Vagina (tissue), 2 donors: ENCODE data around the gene STK11IP. TPM values are rescaled to one million over a fixed set of nuclear protein-coding genes. Genes with fewer than 3 reads are reported as not detected.

Source experiments
- DNase-seq, 2 donors: peaks; one replicate each; pipeline ENCODE4 v3.0.0-alpha.2; 2017; ENCODE audit errors: extremely low spot score in 2 of 2
- H3K27ac ChIP-seq: fragments of 200-600 bp; sonication (generic); one replicate; pipeline ENCODE4 v1.5.1; 2019
- H3K27me3 ChIP-seq: fragments of 200-600 bp; sonication (generic); one replicate; pipeline ENCODE4 v1.5.1; 2019
- H3K36me3 ChIP-seq, 2 donors: fragments of 200-600 bp; sonication (generic); one replicate each; pipeline ENCODE4 v1.5.1; 2017 to 2019
- H3K4me1 ChIP-seq: fragments of 200-600 bp; sonication (generic); one replicate; pipeline ENCODE4 v1.5.1; 2019
- H3K4me3 ChIP-seq, 2 donors: fragments of 200-600 bp; sonication (generic); 1 replicate in 1 of 2; 2 replicates in 1 of 2; pipeline ENCODE4 v1.5.1; 2016 to 2019
- H3K9me3 ChIP-seq: fragments of 200-600 bp; sonication (generic); one replicate; pipeline ENCODE4 v1.5.1; 2019
- CTCF ChIP-seq, 3 experiments: fragments of 450-650 bp in 2 of 3; fragments of 200-600 bp in 1 of 3; sonication (generic) in 1 of 3; IDR thresholded peaks; one replicate each; pipeline ENCODE4 v1.5.1; 2017 to 2019; ENCODE audit warnings: antibody characterized with exemption in 3 of 3, mild to moderate bottlenecking in 2 of 3, moderate library complexity in 2 of 3
- POLR2A ChIP-seq, 2 donors: fragments of 450-650 bp; IDR thresholded peaks; one replicate each; pipeline ENCODE4 v1.6.1; 2017; ENCODE audit warnings: antibody characterized with exemption in 2 of 2, mild to moderate bottlenecking in 2 of 2, moderate library complexity in 2 of 2
- POLR2AphosphoS5 ChIP-seq, 2 donors: sonication (generic); formaldehyde crosslinking; IDR thresholded peaks; one replicate each; pipeline ENCODE4 v1.9.0; 2017; ENCODE audit warnings: antibody characterized with exemption in 2 of 2, mild to moderate bottlenecking in 2 of 2, low read depth in 1 of 2; ENCODE audit not compliant: insufficient read depth in 1 of 2
- intact Hi-C: fragments of 100-400 bp; cut with DNase I; formaldehyde crosslinking; loops from one replicate; pipeline ENCODE4 v1.15.1; 2023
- total RNA-seq: library from RNA; depleted of rRNA; stranded (reverse); fragments of >200 nt; gene quantifications from one replicate; pipeline ENCODE4 v1.2.3, GENCODE V29; 2016

Gene STK11IP
- total RNA-seq, 1 donor from 2014 or later, result 11.3 TPM

DNA sequence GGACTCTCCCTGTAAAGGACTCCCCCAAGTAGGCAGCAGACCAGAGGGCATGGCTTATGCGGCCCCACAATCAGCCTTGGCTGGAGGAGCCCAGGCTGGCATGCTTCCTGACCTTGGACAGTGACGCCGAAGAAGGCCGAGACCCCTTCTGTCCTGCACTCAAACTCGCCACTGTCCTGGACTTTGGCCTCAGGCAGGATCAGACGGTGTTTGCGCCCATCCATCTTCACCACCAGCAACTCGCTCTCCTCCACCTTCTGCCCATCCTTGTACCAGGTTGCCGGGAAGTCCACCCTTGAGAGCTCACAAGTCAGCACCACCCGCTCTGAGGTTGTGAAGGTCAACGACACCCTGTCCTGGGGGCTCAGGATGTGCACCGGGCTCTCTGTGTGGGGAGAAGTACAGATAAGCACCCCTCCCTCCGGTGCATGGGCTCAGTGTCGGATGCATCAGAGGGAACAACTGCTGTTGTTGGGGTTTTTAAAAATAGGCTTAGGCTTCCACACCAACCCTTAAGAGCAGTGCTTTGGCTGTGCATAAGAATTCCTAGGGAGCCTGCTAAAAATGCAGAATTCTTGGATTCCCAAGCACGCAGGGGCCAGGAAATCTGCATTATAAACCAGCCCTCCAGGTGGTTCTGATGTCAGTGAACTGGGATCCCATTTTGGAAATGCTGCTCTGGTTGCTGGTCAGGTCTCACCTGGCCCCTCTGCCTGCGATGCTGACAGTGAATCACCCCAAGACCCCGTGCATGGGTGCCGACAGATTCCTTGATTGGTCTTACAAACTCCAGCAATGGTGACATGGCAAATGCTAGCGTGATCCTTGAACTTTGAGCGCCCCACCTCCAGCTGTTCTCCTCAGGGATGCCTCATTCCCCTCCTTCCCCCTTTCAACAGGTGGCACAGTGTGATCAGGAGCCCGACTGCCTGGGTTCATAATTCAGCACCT, 32.3 kb upstream of the STK11IP start:
- Histone ChIP-seq H3K27ac (no peak overlapping the region), H3K27me3 (no peaks in the 10 kb centered on the region), H3K9me3 (no peaks in the 10 kb centered on the region), H3K4me3 (no peak overlapping the region), H3K4me1 (peaks cover 6% of the 10 kb centered on the region), H3K36me3 (peaks cover 0 to 11% of the 10 kb centered on the region in 2 donors)
- intact Hi-C loops, result no loop called here
- TF ChIP-seq POLR2A (IDR thresholded peaks at IDR 0.05) (no peak), CTCF (IDR thresholded peaks at IDR 0.05) (no peak), POLR2AphosphoS5 (IDR thresholded peaks at IDR 0.05; ENCODE audit: insufficient read depth in 1 of 2, low read depth in 1 of 2) (no peak)
- no peak for DNase-seq

DNA sequence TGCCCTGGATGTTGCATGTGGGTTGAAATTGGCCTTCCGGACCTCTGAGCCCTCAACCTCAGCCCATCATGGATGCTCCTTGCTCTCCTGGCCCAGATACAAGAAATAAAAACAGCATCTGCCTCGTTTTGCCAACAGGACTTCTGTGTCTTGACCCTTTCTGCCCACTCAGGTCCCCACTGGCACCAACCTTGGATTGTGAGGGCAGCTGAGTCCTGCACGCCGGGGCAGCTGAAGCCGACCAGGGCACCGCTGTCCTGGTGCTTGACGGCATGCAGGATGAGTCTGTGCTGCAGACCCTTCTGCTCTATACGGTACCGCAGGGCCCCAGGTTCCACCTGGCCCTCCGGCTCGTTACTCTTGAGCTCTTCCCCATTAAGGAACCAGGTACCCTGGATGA, 31.0 kb upstream of the STK11IP start:
- Histone ChIP-seq H3K36me3 (peaks cover 0 to 11% of the 10 kb centered on the region in 2 donors), H3K4me1 (peaks cover 11% of the 10 kb centered on the region), H3K27ac (no peak overlapping the region), H3K27me3 (no peaks in the 10 kb centered on the region), H3K4me3 (no peak overlapping the region), H3K9me3 (no peaks in the 10 kb centered on the region)
- no peak for TF ChIP-seq CTCF (IDR thresholded peaks at IDR 0.05)
- TF ChIP-seq POLR2AphosphoS5 (IDR thresholded peaks at IDR 0.05; ENCODE audit: insufficient read depth in 1 of 2, low read depth in 1 of 2), result no peak
- TF ChIP-seq POLR2A (IDR thresholded peaks at IDR 0.05), result no peak
- intact Hi-C loops, result no loop called here
- DNase-seq, result no peak

- Histone ChIP-seq H3K4me3 (no peak overlapping the region), H3K27ac (no peak overlapping the region), H3K36me3 (peaks cover 0 to 11% of the 10 kb centered on the region in 2 donors), H3K27me3 (no peaks in the 10 kb centered on the region), H3K9me3 (no peaks in the 10 kb centered on the region), H3K4me1 (peaks cover 14% of the 10 kb centered on the region)
- TF ChIP-seq CTCF (IDR thresholded peaks at IDR 0.05) (no peak), POLR2A (IDR thresholded peaks at IDR 0.05) (no peak), POLR2AphosphoS5 (IDR thresholded peaks at IDR 0.05; ENCODE audit: insufficient read depth in 1 of 2, low read depth in 1 of 2) (no peak)
- intact Hi-C loops, result no loop called here
- no peak for DNase-seq
These were observed 30.5 kb upstream of the STK11IP start for GRCh38 chr2:219567131-219567530.

GRCh38 chr2:219567791-219568361, 29.8 kb upstream of the STK11IP start:
- Histone ChIP-seq H3K27me3 (no peaks in the 10 kb centered on the region), H3K9me3 (no peaks in the 10 kb centered on the region), H3K4me3 (no peak overlapping the region), H3K36me3 (peaks cover 0 to 4% of the 10 kb centered on the region in 2 donors), H3K4me1 (peaks cover 14% of the 10 kb centered on the region), H3K27ac (no peak overlapping the region)
- DNase-seq, result no peak
- TF ChIP-seq CTCF (IDR thresholded peaks at IDR 0.05) (no peak), POLR2AphosphoS5 (IDR thresholded peaks at IDR 0.05; ENCODE audit: insufficient read depth in 1 of 2, low read depth in 1 of 2) (no peak), POLR2A (IDR thresholded peaks at IDR 0.05) (no peak)
- intact Hi-C loops, result no loop called here

GRCh38 chr2:219569041-219569440, 28.6 kb upstream of the STK11IP start:
- no peak overlapping the region for H3K4me3 ChIP-seq
- no peak for DNase-seq
- no peaks in the 10 kb centered on the region for H3K36me3 ChIP-seq
- no peak overlapping the region for H3K27ac ChIP-seq
- no peaks in the 10 kb centered on the region for H3K9me3 ChIP-seq
- peaks cover 14% of the 10 kb centered on the region for H3K4me1 ChIP-seq
- intact Hi-C loops, result no loop called here
- no peak for TF ChIP-seq POLR2AphosphoS5 (IDR thresholded peaks at IDR 0.05; ENCODE audit: insufficient read depth in 1 of 2, low read depth in 1 of 2)
- TF ChIP-seq CTCF (IDR thresholded peaks at IDR 0.05), result no peak
- no peak for TF ChIP-seq POLR2A (IDR thresholded peaks at IDR 0.05)
- H3K27me3 ChIP-seq, result no peaks in the 10 kb centered on the region
